ENCODE results near the gene TMEM72. TPM values are rescaled to one million over a fixed set of nuclear protein-coding genes. Genes with fewer than 3 reads are reported as not detected.

The TMEM72 gene
- total RNA-seq, 1 donor from 2014 or later, result not detected

GRCh38 chr10:44965651-44966097 is 54.5 kb downstream of the TMEM72 start:
- H3K4me1 Mint-ChIP-seq (ENCODE audit: low read depth, unreplicated experiment), result peaks cover 69% of the 10 kb centered on the region
- peak overlapping the region; percentile 2 for H3K4me3 Mint-ChIP-seq (ENCODE audit: unreplicated experiment)

GRCh38 chr10:44966129-44966815 is 55.1 kb downstream of the TMEM72 start:
- Mint-ChIP-seq H3K9me3 (ENCODE audit: unreplicated experiment) (no peaks in the 10 kb centered on the region), H3K36me3 (ENCODE audit: low read depth, unreplicated experiment) (peaks cover 8% of the 10 kb centered on the region), H3K4me3 (ENCODE audit: unreplicated experiment) (peak overlapping the region; percentile 2), H3K4me1 (ENCODE audit: low read depth, unreplicated experiment) (peaks cover 63% of the 10 kb centered on the region), H3K27ac (ENCODE audit: unreplicated experiment) (peak overlapping the region; percentile 68), H3K27me3 (ENCODE audit: low read depth, unreplicated experiment) (no peaks in the 10 kb centered on the region)
- no peak for TF ChIP-seq EZH2 (IDR thresholded peaks at IDR 0.05; ENCODE audit: insufficient read depth, low read length)
- TF ChIP-seq, protein P1, sequence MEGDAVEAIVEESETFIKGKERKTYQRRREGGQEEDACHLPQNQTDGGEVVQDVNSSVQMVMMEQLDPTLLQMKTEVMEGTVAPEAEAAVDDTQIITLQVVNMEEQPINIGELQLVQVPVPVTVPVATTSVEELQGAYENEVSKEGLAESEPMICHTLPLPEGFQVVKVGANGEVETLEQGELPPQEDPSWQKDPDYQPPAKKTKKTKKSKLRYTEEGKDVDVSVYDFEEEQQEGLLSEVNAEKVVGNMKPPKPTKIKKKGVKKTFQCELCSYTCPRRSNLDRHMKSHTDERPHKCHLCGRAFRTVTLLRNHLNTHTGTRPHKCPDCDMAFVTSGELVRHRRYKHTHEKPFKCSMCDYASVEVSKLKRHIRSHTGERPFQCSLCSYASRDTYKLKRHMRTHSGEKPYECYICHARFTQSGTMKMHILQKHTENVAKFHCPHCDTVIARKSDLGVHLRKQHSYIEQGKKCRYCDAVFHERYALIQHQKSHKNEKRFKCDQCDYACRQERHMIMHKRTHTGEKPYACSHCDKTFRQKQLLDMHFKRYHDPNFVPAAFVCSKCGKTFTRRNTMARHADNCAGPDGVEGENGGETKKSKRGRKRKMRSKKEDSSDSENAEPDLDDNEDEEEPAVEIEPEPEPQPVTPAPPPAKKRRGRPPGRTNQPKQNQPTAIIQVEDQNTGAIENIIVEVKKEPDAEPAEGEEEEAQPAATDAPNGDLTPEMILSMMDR (IDR thresholded peaks at IDR 0.05; ENCODE audit: insufficient read depth, low read depth, low read length), result no peak
- Histone ChIP-seq H3K4me1 (ENCODE audit: insufficient read depth, low read length) (peaks cover 22% of the 10 kb centered on the region), H3K9me3 (ENCODE audit: insufficient read depth, low read depth, low read length) (no peaks in the 10 kb centered on the region), H3K36me3 (ENCODE audit: insufficient read depth, low read length) (no peaks in the 10 kb centered on the region), H3K9ac (ENCODE audit: low read length) (no peak overlapping the region), H3K27me3 (ENCODE audit: insufficient read depth, low read length) (no peaks in the 10 kb centered on the region), H3K27ac (ENCODE audit: low read depth, low read length) (no peak overlapping the region), H3K79me2 (ENCODE audit: insufficient read depth, low read length) (no peaks in the 10 kb centered on the region), H4K20me1 (ENCODE audit: insufficient read depth, low read length) (no peaks in the 10 kb centered on the region), H3K4me3 (ENCODE audit: insufficient read depth, low read depth, low read length) (no peak overlapping the region), H2AFZ (ENCODE audit: low read depth, low read length) (no peak overlapping the region), H3K4me2 (ENCODE audit: low read length) (peak overlapping the region; percentile 8)
- FAIRE-seq, result no peak
- no peak for DNase-seq (ENCODE audit: low read depth)

More at GRCh38 chr10:44965651-44966097, 54.5 kb downstream of the TMEM72 start:
- TF ChIP-seq EZH2 (IDR thresholded peaks at IDR 0.05; ENCODE audit: insufficient read depth, low read length), result no peak
- TF ChIP-seq, protein P1 (IDR thresholded peaks at IDR 0.05; ENCODE audit: insufficient read depth, low read depth, low read length), result no peak
- Histone ChIP-seq H4K20me1 (ENCODE audit: insufficient read depth, low read length) (no peaks in the 10 kb centered on the region), H3K4me1 (ENCODE audit: insufficient read depth, low read length) (peaks cover 22% of the 10 kb centered on the region), H3K9me3 (ENCODE audit: insufficient read depth, low read depth, low read length) (no peaks in the 10 kb centered on the region), H3K79me2 (ENCODE audit: insufficient read depth, low read length) (no peaks in the 10 kb centered on the region), H3K4me2 (ENCODE audit: low read length) (no peak overlapping the region), H3K27me3 (ENCODE audit: insufficient read depth, low read length) (no peaks in the 10 kb centered on the region), H3K4me3 (ENCODE audit: insufficient read depth, low read depth, low read length) (no peak overlapping the region), H2AFZ (ENCODE audit: low read depth, low read length) (no peak overlapping the region), H3K27ac (ENCODE audit: low read depth, low read length) (no peak overlapping the region), H3K9ac (ENCODE audit: low read length) (no peak overlapping the region), H3K36me3 (ENCODE audit: insufficient read depth, low read length) (no peaks in the 10 kb centered on the region)
- Mint-ChIP-seq H3K9me3 (ENCODE audit: unreplicated experiment) (no peaks in the 10 kb centered on the region), H3K27ac (ENCODE audit: unreplicated experiment) (no peak overlapping the region), H3K36me3 (ENCODE audit: low read depth, unreplicated experiment) (peaks cover 4% of the 10 kb centered on the region), H3K27me3 (ENCODE audit: low read depth, unreplicated experiment) (no peaks in the 10 kb centered on the region)
- DNase-seq (ENCODE audit: low read depth) (no peak), FAIRE-seq (no peak)
